Adrenal gland (tissue), 5 donors: ENCODE data around the gene COL16A1.

Experiments
- POLR2A ChIP-seq, 2 donors: fragments of 450-650 bp; IDR thresholded peaks; one replicate each; pipeline ENCODE4 v1.6.1; 2017; ENCODE audit warnings: antibody characterized with exemption in 2 of 2, mild to moderate bottlenecking in 2 of 2, moderate library complexity in 1 of 2
- TF ChIP-seq, protein P1 (sequence below), 6 experiments: fragments of 450-650 bp in 4 of 6; fragments of 200-600 bp in 2 of 6; sonication (generic) in 1 of 6; IDR thresholded peaks; 1 replicate in 5 of 6; 2 replicates in 1 of 6; pipeline versions ENCODE4 v1.5.1 to v1.8.0; 2016 to 2021; ENCODE audit warnings: antibody characterized with exemption in 6 of 6, mild to moderate bottlenecking in 2 of 6, moderate library complexity in 1 of 6
- donor health status: DM: no; HTN: no; CAD: no.

DNA sequence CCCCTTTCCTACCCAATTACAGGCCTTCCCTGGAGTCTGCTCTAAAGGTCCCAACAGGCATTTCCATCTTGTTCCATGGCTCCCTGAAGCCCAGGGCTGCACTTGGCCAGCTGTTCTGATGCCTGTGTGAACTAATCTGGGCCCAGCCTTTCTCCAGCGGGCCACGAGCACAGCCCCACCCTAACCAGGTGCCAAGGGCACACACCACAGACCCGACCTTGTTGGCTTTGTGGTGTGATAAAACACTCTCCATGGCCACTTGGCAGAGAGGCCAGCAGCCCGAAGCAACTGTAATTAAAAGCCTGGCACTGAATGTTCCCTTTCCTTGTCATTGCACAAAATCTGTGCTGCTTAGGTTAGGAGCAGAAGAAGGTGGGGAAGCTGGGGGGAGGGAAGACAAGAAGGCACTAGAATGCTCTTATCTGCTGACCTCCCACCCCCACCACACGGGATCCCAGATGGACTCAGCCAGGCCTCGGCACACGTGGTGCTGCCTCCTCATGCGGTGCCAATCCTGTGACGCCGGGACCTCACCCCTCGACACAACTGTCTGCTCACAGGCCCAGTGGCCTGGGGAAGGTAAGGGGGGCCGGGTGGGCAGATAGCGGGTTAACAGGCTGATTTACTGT lies 76.4 kb downstream of the COL16A1 start:
- TF ChIP-seq, protein P1, sequence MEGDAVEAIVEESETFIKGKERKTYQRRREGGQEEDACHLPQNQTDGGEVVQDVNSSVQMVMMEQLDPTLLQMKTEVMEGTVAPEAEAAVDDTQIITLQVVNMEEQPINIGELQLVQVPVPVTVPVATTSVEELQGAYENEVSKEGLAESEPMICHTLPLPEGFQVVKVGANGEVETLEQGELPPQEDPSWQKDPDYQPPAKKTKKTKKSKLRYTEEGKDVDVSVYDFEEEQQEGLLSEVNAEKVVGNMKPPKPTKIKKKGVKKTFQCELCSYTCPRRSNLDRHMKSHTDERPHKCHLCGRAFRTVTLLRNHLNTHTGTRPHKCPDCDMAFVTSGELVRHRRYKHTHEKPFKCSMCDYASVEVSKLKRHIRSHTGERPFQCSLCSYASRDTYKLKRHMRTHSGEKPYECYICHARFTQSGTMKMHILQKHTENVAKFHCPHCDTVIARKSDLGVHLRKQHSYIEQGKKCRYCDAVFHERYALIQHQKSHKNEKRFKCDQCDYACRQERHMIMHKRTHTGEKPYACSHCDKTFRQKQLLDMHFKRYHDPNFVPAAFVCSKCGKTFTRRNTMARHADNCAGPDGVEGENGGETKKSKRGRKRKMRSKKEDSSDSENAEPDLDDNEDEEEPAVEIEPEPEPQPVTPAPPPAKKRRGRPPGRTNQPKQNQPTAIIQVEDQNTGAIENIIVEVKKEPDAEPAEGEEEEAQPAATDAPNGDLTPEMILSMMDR (IDR thresholded peaks at IDR 0.05) = no peak
- no peak for TF ChIP-seq POLR2A (IDR thresholded peaks at IDR 0.05)
